ENCODE measurements around the gene CEP57L1. TPM values are rescaled to one million over a fixed set of nuclear protein-coding genes. Genes with fewer than 3 reads are reported as not detected.
"Not testable (repeated sequence)": the region's sequence is repeated elsewhere in the genome, so short reads cannot be mapped to it uniquely, and the experiment has no call there.

CEP57L1 gene
- polyA plus RNA-seq, 4 donors = 3.0 to 11.3 (median 8.4) TPM

- no peak overlapping the region for H3K27ac ChIP-seq (ENCODE audit: low read depth in 1 of 3, low read length in 2 of 3)
- H3K9me3 ChIP-seq (ENCODE audit: control insufficient read depth in 2 of 2, insufficient read depth in 1 of 2, low read depth in 1 of 2, low read length in 1 of 2) = no peaks in the 10 kb centered on the region
- no peaks in the 10 kb centered on the region for H3K36me3 ChIP-seq (ENCODE audit: control insufficient read depth in 3 of 3, insufficient read depth in 2 of 3, low read depth in 1 of 3, low read length in 3 of 3)
- H3K27me3 ChIP-seq (ENCODE audit: control insufficient read depth in 3 of 3, insufficient read depth in 3 of 3, low read length in 3 of 3) = no peaks in the 10 kb centered on the region
- FAIRE-seq = no peak
- H3K4me1 ChIP-seq (ENCODE audit: control insufficient read depth in 3 of 3, insufficient read depth in 2 of 3, low read depth in 1 of 3, low read length in 2 of 3) = peaks cover 0 to 5% (median 0%) of the 10 kb centered on the region in 3 donors
- no peak for DNase-seq
- no peak overlapping the region for H3K4me3 ChIP-seq (ENCODE audit: low read depth in 1 of 3, low read length in 3 of 3)
- WGBS, 3 donors = 76 to 79% (median 78%) methylated on average over 3 of the region's 3 CpGs
Measured at GRCh38 chr6:109125504-109125903, 30.2 kb downstream of the CEP57L1 start.

DNA sequence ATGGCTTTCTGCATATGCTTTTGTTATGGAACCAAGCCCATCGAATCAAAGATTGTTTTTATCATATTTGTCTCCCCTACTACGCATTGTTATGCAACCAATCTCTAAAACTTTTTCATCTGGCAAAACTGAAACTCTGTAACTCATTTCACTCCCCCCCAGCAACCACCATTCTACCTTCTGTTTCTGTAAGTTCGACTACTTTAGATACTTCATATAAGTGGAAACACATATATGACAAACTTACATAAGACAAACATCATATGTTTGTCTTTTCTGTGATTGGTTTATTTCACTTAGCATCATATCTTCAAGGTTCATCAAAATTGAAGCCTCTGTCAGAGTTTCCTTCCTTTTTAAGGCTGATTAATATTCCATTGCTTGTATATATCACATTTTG, 34.8 kb downstream of the CEP57L1 start:
- no peak overlapping the region for H3K27ac ChIP-seq (ENCODE audit: low read depth in 1 of 3, low read length in 2 of 3)
- no peak overlapping the region for H3K4me3 ChIP-seq (ENCODE audit: low read depth in 1 of 3, low read length in 3 of 3)
- no peaks in the 10 kb centered on the region for H3K9me3 ChIP-seq (ENCODE audit: control insufficient read depth in 2 of 2, insufficient read depth in 1 of 2, low read depth in 1 of 2, low read length in 1 of 2)
- 79 to 88% (median 85%) methylated on average over 3 of the region's 3 CpGs for WGBS, 3 donors
- FAIRE-seq = no peak
- H3K27me3 ChIP-seq (ENCODE audit: control insufficient read depth in 3 of 3, insufficient read depth in 3 of 3, low read length in 3 of 3) = no peaks in the 10 kb centered on the region
- H3K4me1 ChIP-seq (ENCODE audit: control insufficient read depth in 3 of 3, insufficient read depth in 2 of 3, low read depth in 1 of 3, low read length in 2 of 3) = no peaks in the 10 kb centered on the region
- no peak for DNase-seq
- peaks cover 0 to 3% (median 0%) of the 10 kb centered on the region in 3 donors for H3K36me3 ChIP-seq (ENCODE audit: control insufficient read depth in 3 of 3, insufficient read depth in 2 of 3, low read depth in 1 of 3, low read length in 3 of 3)

- DNase-seq; FAIRE-seq; H3K4me1 ChIP-seq (ENCODE audit: control insufficient read depth in 3 of 3, insufficient read depth in 2 of 3, low read depth in 1 of 3, low read length in 2 of 3); H3K4me3 ChIP-seq (ENCODE audit: low read depth in 1 of 3, low read length in 3 of 3); H3K36me3 ChIP-seq (ENCODE audit: control insufficient read depth in 3 of 3, insufficient read depth in 2 of 3, low read depth in 1 of 3, low read length in 3 of 3); H3K9me3 ChIP-seq (ENCODE audit: control insufficient read depth in 2 of 2, insufficient read depth in 1 of 2, low read depth in 1 of 2, low read length in 1 of 2); H3K27ac ChIP-seq (ENCODE audit: low read depth in 1 of 3, low read length in 2 of 3); H3K27me3 ChIP-seq (ENCODE audit: control insufficient read depth in 3 of 3, insufficient read depth in 3 of 3, low read length in 3 of 3): not testable (repeated sequence)
- 98 to 100% (median 100%) methylated on average over 1 of the region's 1 CpG for whole genome bisulfite sequencing, 3 donors
Measured at GRCh38 chr6:109135600-109135999, 40.3 kb downstream of the CEP57L1 start.

GRCh38 chr6:109136039-109136438, 40.7 kb downstream of the CEP57L1 start:
- H3K36me3 ChIP-seq (ENCODE audit: control insufficient read depth in 3 of 3, insufficient read depth in 2 of 3, low read depth in 1 of 3, low read length in 3 of 3); DNase-seq; H3K9me3 ChIP-seq (ENCODE audit: control insufficient read depth in 2 of 2, insufficient read depth in 1 of 2, low read depth in 1 of 2, low read length in 1 of 2); H3K27ac ChIP-seq (ENCODE audit: low read depth in 1 of 3, low read length in 2 of 3); FAIRE-seq; H3K27me3 ChIP-seq (ENCODE audit: control insufficient read depth in 3 of 3, insufficient read depth in 3 of 3, low read length in 3 of 3); H3K4me1 ChIP-seq (ENCODE audit: control insufficient read depth in 3 of 3, insufficient read depth in 2 of 3, low read depth in 1 of 3, low read length in 2 of 3); H3K4me3 ChIP-seq (ENCODE audit: low read depth in 1 of 3, low read length in 3 of 3): not testable (repeated sequence)
- WGBS, 3 donors = 92 to 98% (median 96%) methylated on average over 5 of the region's 6 CpGs

DNA sequence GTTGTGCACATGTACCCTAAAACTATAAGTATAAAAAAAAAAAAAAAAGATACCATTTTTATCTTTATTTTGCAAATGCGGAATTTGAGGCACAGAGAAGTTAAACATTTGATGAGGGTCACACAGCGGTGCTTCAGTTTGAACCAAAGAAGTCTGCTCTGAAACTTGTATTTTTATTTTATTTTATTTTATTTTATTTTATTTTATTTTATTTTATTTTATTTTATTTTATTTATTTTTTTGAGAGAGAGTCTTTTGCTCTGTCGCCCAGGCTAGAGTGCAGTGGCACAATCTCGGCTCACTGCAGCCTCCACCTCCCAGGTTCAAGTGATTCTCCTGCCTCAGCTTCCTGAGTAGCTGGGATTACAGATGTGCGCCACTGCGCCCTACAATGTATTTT, 41.2 kb downstream of the CEP57L1 start:
- 90 to 99% (median 97%) methylated on average over 6 of the region's 6 CpGs for WGBS, 3 donors
- H3K9me3 ChIP-seq (ENCODE audit: control insufficient read depth in 2 of 2, insufficient read depth in 1 of 2, low read depth in 1 of 2, low read length in 1 of 2); FAIRE-seq; H3K27me3 ChIP-seq (ENCODE audit: control insufficient read depth in 3 of 3, insufficient read depth in 3 of 3, low read length in 3 of 3); H3K4me3 ChIP-seq (ENCODE audit: low read depth in 1 of 3, low read length in 3 of 3); H3K4me1 ChIP-seq (ENCODE audit: control insufficient read depth in 3 of 3, insufficient read depth in 2 of 3, low read depth in 1 of 3, low read length in 2 of 3); DNase-seq; H3K27ac ChIP-seq (ENCODE audit: low read depth in 1 of 3, low read length in 2 of 3); H3K36me3 ChIP-seq (ENCODE audit: control insufficient read depth in 3 of 3, insufficient read depth in 2 of 3, low read depth in 1 of 3, low read length in 3 of 3): not testable (repeated sequence)

GRCh38 chr6:109139109-109139508, 43.8 kb downstream of the CEP57L1 start:
- Histone ChIP-seq H3K27ac (ENCODE audit: low read depth in 1 of 3, low read length in 2 of 3) (no peak overlapping the region), H3K4me1 (ENCODE audit: control insufficient read depth in 3 of 3, insufficient read depth in 2 of 3, low read depth in 1 of 3, low read length in 2 of 3) (no peaks in the 10 kb centered on the region), H3K4me3 (ENCODE audit: low read depth in 1 of 3, low read length in 3 of 3) (no peak overlapping the region), H3K9me3 (ENCODE audit: control insufficient read depth in 2 of 2, insufficient read depth in 1 of 2, low read depth in 1 of 2, low read length in 1 of 2) (no peaks in the 10 kb centered on the region), H3K36me3 (ENCODE audit: control insufficient read depth in 3 of 3, insufficient read depth in 2 of 3, low read depth in 1 of 3, low read length in 3 of 3) (peaks cover 0 to 4% (median 0%) of the 10 kb centered on the region in 3 donors), H3K27me3 (ENCODE audit: control insufficient read depth in 3 of 3, insufficient read depth in 3 of 3, low read length in 3 of 3) (no peaks in the 10 kb centered on the region)
- FAIRE-seq (no peak), DNase-seq (no peak)
- WGBS, 3 donors = 92 to 93% (median 93%) methylated on average over 6 of the region's 6 CpGs

GRCh38 chr6:109142067-109142466, 46.8 kb downstream of the CEP57L1 start:
- not testable (repeated sequence) for H3K27ac ChIP-seq (ENCODE audit: low read depth in 1 of 3, low read length in 2 of 3); DNase-seq; H3K4me3 ChIP-seq (ENCODE audit: low read depth in 1 of 3, low read length in 3 of 3); H3K27me3 ChIP-seq (ENCODE audit: control insufficient read depth in 3 of 3, insufficient read depth in 3 of 3, low read length in 3 of 3); FAIRE-seq; H3K9me3 ChIP-seq (ENCODE audit: control insufficient read depth in 2 of 2, insufficient read depth in 1 of 2, low read depth in 1 of 2, low read length in 1 of 2); H3K4me1 ChIP-seq (ENCODE audit: control insufficient read depth in 3 of 3, insufficient read depth in 2 of 3, low read depth in 1 of 3, low read length in 2 of 3); H3K36me3 ChIP-seq (ENCODE audit: control insufficient read depth in 3 of 3, insufficient read depth in 2 of 3, low read depth in 1 of 3, low read length in 3 of 3)

GRCh38 chr6:109143191-109143590, 47.9 kb downstream of the CEP57L1 start:
- H3K27me3 ChIP-seq (ENCODE audit: control insufficient read depth in 3 of 3, insufficient read depth in 3 of 3, low read length in 3 of 3) = no peaks in the 10 kb centered on the region
- DNase-seq (no peak), FAIRE-seq (no peak)
- no peaks in the 10 kb centered on the region for H3K9me3 ChIP-seq (ENCODE audit: control insufficient read depth in 2 of 2, insufficient read depth in 1 of 2, low read depth in 1 of 2, low read length in 1 of 2)
- peaks cover 0 to 4% (median 0%) of the 10 kb centered on the region in 3 donors for H3K36me3 ChIP-seq (ENCODE audit: control insufficient read depth in 3 of 3, insufficient read depth in 2 of 3, low read depth in 1 of 3, low read length in 3 of 3)
- no peaks in the 10 kb centered on the region for H3K4me1 ChIP-seq (ENCODE audit: control insufficient read depth in 3 of 3, insufficient read depth in 2 of 3, low read depth in 1 of 3, low read length in 2 of 3)
- no peak overlapping the region for H3K4me3 ChIP-seq (ENCODE audit: low read depth in 1 of 3, low read length in 3 of 3)
- no peak overlapping the region for H3K27ac ChIP-seq (ENCODE audit: low read depth in 1 of 3, low read length in 2 of 3)

DNA sequence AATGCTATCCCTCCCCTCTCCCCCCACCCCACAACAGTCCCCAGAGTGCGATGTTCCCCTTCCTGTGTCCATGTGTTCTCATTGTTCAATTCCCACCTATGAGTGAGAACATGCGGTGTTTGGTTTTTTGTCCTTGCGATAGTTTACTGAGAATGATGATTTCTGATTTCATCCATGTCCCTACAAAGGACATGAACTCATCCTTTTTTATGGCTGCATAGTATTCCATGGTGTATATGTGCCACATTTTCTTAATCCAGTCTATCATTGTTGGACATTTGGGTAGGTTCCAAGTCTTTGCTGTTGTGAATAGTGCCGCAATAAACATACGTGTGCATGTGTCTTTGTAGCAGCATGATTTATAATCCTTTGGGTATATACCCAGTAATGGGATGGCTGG, 52.9 kb downstream of the CEP57L1 start:
- H3K27me3 ChIP-seq (ENCODE audit: control insufficient read depth in 3 of 3, insufficient read depth in 3 of 3, low read length in 3 of 3); DNase-seq; H3K36me3 ChIP-seq (ENCODE audit: control insufficient read depth in 3 of 3, insufficient read depth in 2 of 3, low read depth in 1 of 3, low read length in 3 of 3); H3K4me1 ChIP-seq (ENCODE audit: control insufficient read depth in 3 of 3, insufficient read depth in 2 of 3, low read depth in 1 of 3, low read length in 2 of 3); H3K27ac ChIP-seq (ENCODE audit: low read depth in 1 of 3, low read length in 2 of 3); H3K4me3 ChIP-seq (ENCODE audit: low read depth in 1 of 3, low read length in 3 of 3); H3K9me3 ChIP-seq (ENCODE audit: control insufficient read depth in 2 of 2, insufficient read depth in 1 of 2, low read depth in 1 of 2, low read length in 1 of 2); FAIRE-seq: not testable (repeated sequence)
- 88 to 95% (median 93%) methylated on average over 4 to 5 of the region's 5 CpGs for WGBS, 3 donors
